HepG2 (cell line): ENCODE data around the gene IQGAP2.

Source experiments
- EZH2 ChIP-seq: conservative IDR thresholded peaks from 2 replicates; pipeline ENCODE4 v1.6.1; 2012; ENCODE audit warnings: mild to moderate bottlenecking, low read depth, low read length, moderate library complexity
- FOXP1 ChIP-seq, 2 experiments: fragments of 450-650 bp in 1 of 2; IDR thresholded peaks; 2 replicates each; pipeline ENCODE4 v1.6.1; 2017 to 2018; ENCODE audit warnings: antibody characterized with exemption in 1 of 2
- HOXA5 ChIP-seq: sonication (generic); formaldehyde crosslinking; IDR thresholded peaks from 2 replicates; pipeline ENCODE4 v1.4.0; 2020; ENCODE audit warnings: missing genetic modification reagents
- NFATC3 ChIP-seq: sonication (generic); formaldehyde crosslinking; IDR thresholded peaks from 2 replicates; pipeline ENCODE4 v1.5.1; 2020; ENCODE audit warnings: mild to moderate bottlenecking, missing genetic modification reagents
- TBP ChIP-seq: sonication (generic); formaldehyde crosslinking; IDR thresholded peaks from 2 replicates; pipeline ENCODE4 v1.5.0; 2020; ENCODE audit warnings: missing genetic modification reagents
- ZNF501 ChIP-seq: sonication (generic); formaldehyde crosslinking; IDR thresholded peaks from 2 replicates; pipeline ENCODE4 v1.5.1; 2020; ENCODE audit warnings: mild to moderate bottlenecking, moderate library complexity, missing genetic modification reagents

GRCh38 chr5:76556511-76557221 lies 153.6 kb downstream of the IQGAP2 start:
- TF ChIP-seq NFATC3 (CRISPR knock-in tag) (no peak), TBP (CRISPR knock-in tag) (no peak), FOXP1 (IDR thresholded peaks at IDR 0.05) (no peak), FOXP1 (CRISPR knock-in tag; IDR thresholded peaks at IDR 0.05) (no peak), HOXA5 (CRISPR knock-in tag) (no peak), ZNF501 (no peak), EZH2 (no peak)
